Endodermal cell (in vitro differentiated cells): ENCODE data around the gene TRABD2B. TPM values are rescaled to one million over a fixed set of nuclear protein-coding genes. Genes with fewer than 3 reads are reported as not detected.

Experiments used
- DNase-seq: peaks from one replicate; pipeline ENCODE4 v3.0.0-alpha.2; 2017
- H3K27ac ChIP-seq: 2 replicates; pipeline ENCODE4 v1.5.1; 2013; ENCODE audit warnings: mild to moderate bottlenecking, low read depth, low read length, moderate library complexity
- H3K27me3 ChIP-seq: 2 replicates; pipeline ENCODE4 v1.6.1; 2013; ENCODE audit warnings: mild to moderate bottlenecking, low read length, moderate library complexity; ENCODE audit not compliant: insufficient read depth, control insufficient read depth, poor library complexity, severe bottlenecking
- H3K36me3 ChIP-seq: 2 replicates; pipeline ENCODE4 v1.7.0; 2013; ENCODE audit warnings: mild to moderate bottlenecking, low read length, moderate library complexity; ENCODE audit not compliant: control insufficient read depth, insufficient read depth
- H3K4me1 ChIP-seq: one replicate; pipeline ENCODE4 v1.7.0; 2013; ENCODE audit warnings: low read length; ENCODE audit not compliant: control insufficient read depth, insufficient read depth
- H3K4me3 ChIP-seq: 2 replicates; pipeline ENCODE4 v1.5.1; 2013; ENCODE audit warnings: mild to moderate bottlenecking, low read length, moderate library complexity
- H3K9ac ChIP-seq: 2 replicates; pipeline ENCODE4 v1.6.1; 2013; ENCODE audit warnings: mild to moderate bottlenecking, low read length, moderate library complexity; ENCODE audit not compliant: poor library complexity, severe bottlenecking; ENCODE audit errors: extremely low read depth
- H3K9me3 ChIP-seq: 2 replicates; pipeline ENCODE4 v1.6.1; 2013; ENCODE audit warnings: mild to moderate bottlenecking, low read length, moderate library complexity; ENCODE audit not compliant: control insufficient read depth
- H3K27ac Mint-ChIP-seq: 2 replicates; pipeline ENCODE4 v1.8.0; 2020; ENCODE audit warnings: mixed read lengths
- H3K27me3 Mint-ChIP-seq: 2 replicates; pipeline ENCODE4 v1.8.0; 2021; ENCODE audit warnings: mild to moderate bottlenecking, mixed read lengths; ENCODE audit not compliant: insufficient read depth
- H3K36me3 Mint-ChIP-seq: 2 replicates; pipeline ENCODE4 v1.8.0; 2020; ENCODE audit warnings: low read depth, mixed read lengths
- H3K4me1 Mint-ChIP-seq: 2 replicates; pipeline ENCODE4 v1.8.0; 2020; ENCODE audit warnings: mixed read lengths
- H3K4me3 Mint-ChIP-seq: 2 replicates; pipeline ENCODE4 v1.8.0; 2020; ENCODE audit warnings: mild to moderate bottlenecking, moderate library complexity, mixed read lengths
- H3K9me3 Mint-ChIP-seq: 2 replicates; pipeline ENCODE4 v1.8.0; 2020; ENCODE audit warnings: mild to moderate bottlenecking, mixed read lengths
- CTCF ChIP-seq: fragments of 200-600 bp; sonication (generic); conservative IDR thresholded peaks from 2 replicates; pipeline ENCODE4 v1.5.0; 2021; ENCODE audit warnings: antibody characterized with exemption, mild to moderate bottlenecking
- WGBS, 2 experiments: methylation state at CpG; one replicate each; pipeline versions ENCODE4 v1.1.5 to v1.1.7; 2013; ENCODE audit warnings: missing lambda C conversion rate in 2 of 2, mixed read lengths in 1 of 2; ENCODE audit not compliant: insufficient coverage in 1 of 2, insufficient read length in 1 of 2; 5-methylcytosine and 5-hydroxymethylcytosine counted together
- total RNA-seq, 2 donors: library from RNA; stranded (reverse); fragmentation: NEBNext Ultra II Directional in 1 of 2; extraction: Animal tissue kit (Norgen Biotek cat#: 25700) in 1 of 2; gene quantifications; 2 replicates in 1 of 2; 3 replicates in 1 of 2; pipeline ENCODE4 v1.2.1, GENCODE V29; 2021

Gene TRABD2B
- total RNA-seq, 2 donors from 2014 or later = 24.4 to 28.0 TPM

GRCh38 chr1:47827109-47827508 lies 170.1 kb downstream of the TRABD2B start:
- no peaks in the 10 kb centered on the region for H3K27me3 ChIP-seq

GRCh38 chr1:47824716-47825115 lies 172.5 kb downstream of the TRABD2B start:
- H3K4me1 Mint-ChIP-seq = peaks cover 14% of the 10 kb centered on the region
- no peak overlapping the region for H3K27ac Mint-ChIP-seq
- no peak for TF ChIP-seq CTCF

More at GRCh38 chr1:47827109-47827508, 170.1 kb downstream of the TRABD2B start:
- H3K4me1 Mint-ChIP-seq = peaks cover 26% of the 10 kb centered on the region
- no peaks in the 10 kb centered on the region for H3K9me3 Mint-ChIP-seq
- no peak overlapping the region for H3K9ac ChIP-seq
- H3K36me3 ChIP-seq = peaks cover 8% of the 10 kb centered on the region
- 86 to 96% methylated on average over 5 to 6 of the region's 6 CpGs for WGBS, 2 experiments
- no peak for TF ChIP-seq CTCF
- H3K27me3 Mint-ChIP-seq = peaks cover 6% of the 10 kb centered on the region
- peaks cover 3% of the 10 kb centered on the region for H3K36me3 Mint-ChIP-seq
- no peaks in the 10 kb centered on the region for H3K9me3 ChIP-seq
- H3K27ac ChIP-seq = no peak overlapping the region
- DNase-seq = no peak
- no peak overlapping the region for H3K4me3 ChIP-seq
- no peak overlapping the region for H3K27ac Mint-ChIP-seq
- peaks cover 11% of the 10 kb centered on the region for H3K4me1 ChIP-seq
- no peak overlapping the region for H3K4me3 Mint-ChIP-seq

GRCh38 chr1:47824297-47824696 lies 172.9 kb downstream of the TRABD2B start:
- no peaks in the 10 kb centered on the region for H3K27me3 Mint-ChIP-seq
- H3K4me1 ChIP-seq = peaks cover 3% of the 10 kb centered on the region
- peaks cover 2% of the 10 kb centered on the region for H3K36me3 ChIP-seq
- peaks cover 11% of the 10 kb centered on the region for H3K4me1 Mint-ChIP-seq
- H3K27ac Mint-ChIP-seq = no peak overlapping the region
- no peaks in the 10 kb centered on the region for H3K9me3 Mint-ChIP-seq
- no peak overlapping the region for H3K4me3 ChIP-seq
- H3K9me3 ChIP-seq = no peaks in the 10 kb centered on the region
- no peak for DNase-seq
- 89 to 92% methylated on average over 3 of the region's 3 CpGs for WGBS, 2 experiments
- no peak overlapping the region for H3K27ac ChIP-seq
- no peak for TF ChIP-seq CTCF
- no peak overlapping the region for H3K4me3 Mint-ChIP-seq
- H3K9ac ChIP-seq = no peak overlapping the region
- H3K27me3 ChIP-seq = no peaks in the 10 kb centered on the region
- H3K36me3 Mint-ChIP-seq = no peaks in the 10 kb centered on the region

More at GRCh38 chr1:47824716-47825115, 172.5 kb downstream of the TRABD2B start:
- H3K9me3 ChIP-seq = no peaks in the 10 kb centered on the region
- H3K36me3 Mint-ChIP-seq = no peaks in the 10 kb centered on the region
- peaks cover 3% of the 10 kb centered on the region for H3K4me1 ChIP-seq
- H3K27me3 Mint-ChIP-seq = no peaks in the 10 kb centered on the region
- no peak overlapping the region for H3K4me3 Mint-ChIP-seq
- 80 to 82% methylated on average over 7 to 8 of the region's 8 CpGs for WGBS, 2 experiments
- no peak overlapping the region for H3K4me3 ChIP-seq
- H3K36me3 ChIP-seq = no peaks in the 10 kb centered on the region
- DNase-seq = no peak
- H3K9me3 Mint-ChIP-seq = no peaks in the 10 kb centered on the region
- peak overlapping the region; percentile 8 for H3K27ac ChIP-seq
- no peak overlapping the region for H3K9ac ChIP-seq
- no peaks in the 10 kb centered on the region for H3K27me3 ChIP-seq
